ENCODE measurements around the gene PCED1B. TPM values are rescaled to one million over a fixed set of nuclear protein-coding genes. Genes with fewer than 3 reads are reported as not detected.

Gene PCED1B
- total and polyA plus RNA-seq, 4 donors = 0.55 to 3.6 (median 1.9) TPM

- Histone ChIP-seq H3K9me3 (ENCODE audit: control insufficient read depth, insufficient read depth, low read length) (no peaks in the 10 kb centered on the region), H3K36me3 (ENCODE audit: control insufficient read depth, insufficient read depth, low read length) (no peaks in the 10 kb centered on the region), H3K4me1 (ENCODE audit: control insufficient read depth, insufficient read depth, low read length) (no peaks in the 10 kb centered on the region), H3K4me3 (ENCODE audit: low read depth, low read length) (no peak overlapping the region), H3K27me3 (ENCODE audit: control insufficient read depth, insufficient read depth, low read length) (no peaks in the 10 kb centered on the region), H3K27ac (ENCODE audit: low read depth, low read length) (no peak overlapping the region)
- WGBS (ENCODE audit: insufficient coverage) = 99% methylated on average over 4 of the region's 7 CpGs
- DNase-seq (ENCODE audit: low read depth in 4 of 6, low spot score in 6 of 6) = no peak
Measured at GRCh38 chr12:47280543-47281300, 201.3 kb downstream of the PCED1B start.

GRCh38 chr12:47281667-47282171 is 202.3 kb downstream of the PCED1B start:
- no peaks in the 10 kb centered on the region for H3K27me3 ChIP-seq (ENCODE audit: control insufficient read depth, insufficient read depth, low read length)
- no peak for DNase-seq (ENCODE audit: low read depth in 4 of 6, low spot score in 6 of 6)
- no peaks in the 10 kb centered on the region for H3K9me3 ChIP-seq (ENCODE audit: control insufficient read depth, insufficient read depth, low read length)
- WGBS (ENCODE audit: insufficient coverage) = 68% methylated on average over 2 of the region's 4 CpGs
- no peaks in the 10 kb centered on the region for H3K4me1 ChIP-seq (ENCODE audit: control insufficient read depth, insufficient read depth, low read length)
- H3K36me3 ChIP-seq (ENCODE audit: control insufficient read depth, insufficient read depth, low read length) = no peaks in the 10 kb centered on the region
- H3K4me3 ChIP-seq (ENCODE audit: low read depth, low read length) = no peak overlapping the region
- H3K27ac ChIP-seq (ENCODE audit: low read depth, low read length) = no peak overlapping the region

- Histone ChIP-seq H3K27ac (ENCODE audit: low read depth, low read length) (no peak overlapping the region), H3K4me3 (ENCODE audit: low read depth, low read length) (no peak overlapping the region), H3K27me3 (ENCODE audit: control insufficient read depth, insufficient read depth, low read length) (no peaks in the 10 kb centered on the region), H3K9me3 (ENCODE audit: control insufficient read depth, insufficient read depth, low read length) (no peaks in the 10 kb centered on the region), H3K4me1 (ENCODE audit: control insufficient read depth, insufficient read depth, low read length) (no peaks in the 10 kb centered on the region), H3K36me3 (ENCODE audit: control insufficient read depth, insufficient read depth, low read length) (no peaks in the 10 kb centered on the region)
- 100% methylated on average over 3 of the region's 4 CpGs for WGBS (ENCODE audit: insufficient coverage)
- no peak for DNase-seq (ENCODE audit: low read depth in 4 of 6, low spot score in 6 of 6)
Measured at GRCh38 chr12:47282206-47282605, 202.8 kb downstream of the PCED1B start.

Small RNA genes within 50 kb of the gene (small RNA-seq; reads per million reads assigned to genes)
- not detected for gene MIR4698 (ENCODE audit: low replicate concordance)

Other genes with a start within 250 kb of the PCED1B start
- 10 to 100 TPM in 1 of 2 donors, 1 to 10 TPM in 1; 5.6 to 10.7 TPM for gene AMIGO2, start 338 bp downstream of the PCED1B start, total RNA-seq
- gene AMIGO2, start 338 bp downstream of the PCED1B start, polyA plus RNA-seq (ENCODE audit: insufficient read length in 2 of 2) = 10 to 100 TPM in 1 of 2 donors, 1 to 10 TPM in 1; 8.8 to 12.6 TPM